Glomerular visceral epithelial cell (primary cell): ENCODE data around the gene GJA9.

Experiments used
- DNase-seq: peaks from one replicate; pipeline ENCODE4 v3.0.0-alpha.2; 2016; ENCODE audit errors: extremely low spot score

GJA9 gene

DNA sequence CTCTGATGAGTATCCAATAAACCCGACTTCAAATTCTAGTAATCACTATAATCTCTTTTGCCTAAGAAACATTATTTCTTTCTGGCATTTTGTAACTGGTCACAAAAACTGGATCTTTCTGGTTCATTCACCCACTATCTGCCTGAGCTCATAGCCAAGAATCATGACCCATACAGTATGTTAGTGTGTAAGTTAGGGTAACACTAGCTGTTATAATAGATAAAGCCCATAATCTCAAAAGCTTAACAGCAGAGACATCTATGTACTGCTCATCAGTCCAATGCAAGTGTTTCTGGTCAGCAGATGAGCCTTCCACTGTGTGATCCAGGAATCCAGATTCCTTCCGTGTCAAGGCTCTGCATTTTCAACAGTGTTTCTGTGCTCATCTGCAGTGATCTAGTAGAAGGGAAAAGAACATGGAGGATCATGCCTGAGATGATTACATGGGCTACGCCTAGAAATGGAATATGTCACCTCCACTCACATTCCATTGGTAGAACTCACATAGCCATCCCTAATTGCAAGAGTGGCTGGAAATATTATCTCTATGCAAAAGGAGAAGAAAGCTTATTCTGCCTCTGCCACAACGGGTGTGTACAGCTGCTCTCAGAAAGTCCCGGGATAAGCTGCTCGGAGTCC, 49.5 kb downstream of the GJA9 start:
- no peak for DNase-seq

DNA sequence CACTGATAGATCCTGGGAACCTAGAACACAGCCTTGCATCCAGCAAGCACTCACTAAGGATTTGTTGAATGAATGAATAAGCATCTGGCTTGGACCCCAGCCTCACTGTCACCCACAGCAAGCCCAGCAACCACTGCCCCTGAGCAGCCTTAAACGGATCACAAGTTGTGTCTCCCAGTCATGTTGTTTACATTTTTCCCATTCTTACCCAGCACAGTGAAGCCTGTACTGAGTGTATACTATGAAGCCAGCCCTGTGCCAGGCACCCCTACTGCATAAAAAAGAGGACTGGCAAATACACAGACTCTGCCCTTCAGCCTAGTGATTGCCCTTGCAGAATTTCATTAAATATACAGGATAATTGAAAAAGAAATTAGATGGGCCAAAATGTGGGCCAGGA, 52.0 kb downstream of the GJA9 start:
- no peak for DNase-seq

DNA sequence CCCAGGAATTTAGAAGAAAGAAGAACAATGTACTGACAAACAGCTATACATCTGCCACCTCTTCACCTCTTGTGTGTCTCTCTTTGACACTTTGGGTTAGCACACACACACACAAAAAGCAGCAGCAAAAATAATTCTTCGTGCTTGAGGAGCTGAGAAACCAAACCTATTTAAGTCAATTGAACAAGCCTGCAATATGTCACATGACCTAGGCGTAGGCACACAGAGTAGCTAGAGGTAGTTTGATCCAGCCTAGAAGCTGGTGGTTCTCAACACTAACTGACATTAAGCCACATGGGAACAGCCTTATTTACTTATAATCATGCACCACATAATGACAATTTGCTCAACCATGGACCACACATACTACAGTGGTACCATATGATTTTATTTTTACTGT, 54.1 kb downstream of the GJA9 start:
- no peak for DNase-seq

DNA sequence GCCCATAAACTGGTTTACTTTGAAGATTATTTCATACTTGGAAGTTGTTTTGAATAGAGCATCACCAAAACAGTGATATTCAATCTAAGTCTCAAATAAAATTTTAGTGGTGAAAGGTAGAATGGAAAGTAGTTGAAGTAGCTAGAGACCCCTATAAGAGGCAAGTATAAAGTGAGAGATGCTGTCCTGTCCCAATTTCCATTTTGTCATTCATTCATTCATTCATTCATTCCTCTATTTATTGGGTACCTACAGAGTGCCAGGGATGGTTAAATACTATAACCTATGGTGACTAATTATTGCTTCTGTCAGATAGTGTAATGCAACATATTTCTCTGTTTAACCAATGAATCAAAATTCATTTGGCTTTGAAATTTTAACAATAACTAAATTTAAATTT, 54.5 kb downstream of the GJA9 start:
- DNase-seq = no peak

DNA sequence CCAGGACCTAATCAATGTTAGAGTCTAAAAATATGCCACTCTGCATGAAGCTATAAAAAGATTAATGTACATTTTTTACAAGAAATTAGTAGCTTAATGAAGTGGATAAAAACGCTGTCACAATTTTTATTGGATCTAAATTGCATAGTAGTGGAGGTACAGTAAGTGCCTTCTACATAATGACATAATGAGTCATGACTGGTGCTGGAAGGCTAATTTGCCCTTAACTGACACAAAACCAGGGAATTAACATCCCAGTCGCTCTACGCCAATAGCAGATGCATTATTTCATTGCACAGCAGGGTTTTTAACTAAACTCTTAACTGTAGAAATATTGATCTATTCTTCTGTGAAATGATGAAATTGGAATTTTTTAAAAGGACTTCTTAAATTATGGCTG, 55.1 kb downstream of the GJA9 start:
- no peak for DNase-seq
